SK-N-MC (cell line): ENCODE measurements around the gene TM2D3.

ENCODE experiments used
- DNase-seq: peaks from one replicate; pipeline ENCODE4 v3.0.0-alpha.2; 2011; ENCODE audit warnings: low read depth, low spot score
- H3K27ac ChIP-seq: fragments of 200-600 bp; sonication (generic); 2 replicates; pipeline ENCODE4 v1.5.1; 2016; ENCODE audit warnings: mixed run types
- H3K36me3 ChIP-seq: fragments of 200-600 bp; sonication (generic); 2 replicates; pipeline ENCODE4 v1.6.1; 2017; ENCODE audit warnings: antibody characterized with exemption, low read length, mixed read lengths; ENCODE audit not compliant: insufficient read depth
- H3K4me3 ChIP-seq: fragments of 200-600 bp; sonication (generic); 2 replicates; pipeline ENCODE4 v1.5.1; 2016
- H3K9ac ChIP-seq: fragments of 200-600 bp; sonication (generic); 2 replicates; pipeline ENCODE4 v1.8.0; 2017; ENCODE audit warnings: mixed run types, mixed read lengths; ENCODE audit not compliant: insufficient read length
- H3K9me3 ChIP-seq: fragments of 200-600 bp; sonication (generic); 2 replicates; pipeline ENCODE4 v1.6.1; 2017; ENCODE audit warnings: low read depth, mild to moderate bottlenecking, antibody characterized with exemption, low read length, moderate library complexity, mixed read lengths
- EZH2 ChIP-seq: fragments of 200-600 bp; sonication (generic); IDR thresholded peaks from one replicate; pipeline ENCODE4 v1.6.1; 2017; ENCODE audit warnings: antibody characterized with exemption
- FOXP2 ChIP-seq: optimal IDR thresholded peaks from 2 replicates; pipeline ENCODE3; 2011; ENCODE audit warnings: mild to moderate bottlenecking, moderate library complexity; ENCODE audit not compliant: insufficient read depth; ENCODE audit errors: extremely low read length, control extremely low read depth
- POLR2AphosphoS5 ChIP-seq: IDR thresholded peaks from 2 replicates; pipeline ENCODE4 v1.6.1; 2012; ENCODE audit warnings: mild to moderate bottlenecking, low read depth, low read length, borderline replicate concordance

Gene TM2D3, protein sequence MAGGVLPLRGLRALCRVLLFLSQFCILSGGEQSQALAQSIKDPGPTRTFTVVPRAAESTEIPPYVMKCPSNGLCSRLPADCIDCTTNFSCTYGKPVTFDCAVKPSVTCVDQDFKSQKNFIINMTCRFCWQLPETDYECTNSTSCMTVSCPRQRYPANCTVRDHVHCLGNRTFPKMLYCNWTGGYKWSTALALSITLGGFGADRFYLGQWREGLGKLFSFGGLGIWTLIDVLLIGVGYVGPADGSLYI

DNA sequence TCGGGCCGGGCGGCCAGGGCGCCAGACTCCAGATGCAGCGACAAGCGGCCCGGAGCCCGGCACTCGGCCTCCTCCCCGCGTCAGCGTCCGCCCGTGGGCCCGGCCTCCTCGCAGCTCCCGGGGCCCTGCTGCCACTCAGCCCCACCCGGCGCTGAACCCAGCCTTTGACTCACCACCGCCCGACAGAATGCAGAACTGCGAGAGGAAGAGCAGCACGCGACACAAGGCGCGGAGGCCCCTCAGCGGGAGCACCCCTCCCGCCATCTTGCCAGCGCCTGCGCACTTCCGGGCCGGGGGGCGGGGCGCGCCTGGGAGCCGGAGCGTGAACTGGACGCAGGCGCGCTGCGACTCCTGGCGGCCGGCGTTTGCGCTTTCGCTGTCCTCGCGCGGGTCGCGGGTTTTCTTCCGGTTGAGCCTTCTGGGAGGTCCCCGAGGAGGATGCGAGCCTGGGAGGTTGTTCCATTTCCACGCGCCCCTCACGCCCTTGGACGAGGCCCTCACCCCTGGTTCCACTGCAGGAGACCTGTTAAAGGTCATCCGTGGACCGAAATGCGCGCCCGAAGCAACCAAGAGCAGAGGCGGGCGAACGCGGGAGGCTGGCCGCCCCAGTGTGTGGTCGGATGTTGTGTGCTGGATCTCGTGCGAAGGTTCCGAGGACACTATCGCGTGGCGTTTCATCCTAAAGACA lies at the start of gene TM2D3:
TSS of gene TM2D3 (minus strand) at position 284 of the 688 bp plus-strand sequence. CDS start at position 264, 20 bp downstream.
- peaks cover 22% of the 10 kb centered on the region for H3K36me3 ChIP-seq
- H3K9ac ChIP-seq, result peak within 1 kb of the TSS; percentile 91
- peak within 1 kb of the TSS; percentile 73 for H3K27ac ChIP-seq
- TF ChIP-seq POLR2AphosphoS5, result peak; percentile 94
- TF ChIP-seq FOXP2, result no peak
- TF ChIP-seq EZH2, result no peak
- peak within 1 kb of the TSS; percentile 97 for H3K4me3 ChIP-seq
- no peaks in the 10 kb centered on the region for H3K9me3 ChIP-seq
- peak; percentile 24 for DNase-seq

- Histone ChIP-seq H3K9me3 (no peaks in the 10 kb centered on the region), H3K9ac (no peak overlapping the region), H3K4me3 (no peak overlapping the region), H3K27ac (no peak overlapping the region), H3K36me3 (0 out of 2 replicates have a peak, but pooled peaks cover 4% of the 10 kb centered on the region)
- no peak for DNase-seq
- TF ChIP-seq EZH2 (no peak), POLR2AphosphoS5 (no peak), FOXP2 (no peak)
These were observed 46.1 kb upstream of the TM2D3 start for GRCh38 chr15:101698314-101698713.

DNA sequence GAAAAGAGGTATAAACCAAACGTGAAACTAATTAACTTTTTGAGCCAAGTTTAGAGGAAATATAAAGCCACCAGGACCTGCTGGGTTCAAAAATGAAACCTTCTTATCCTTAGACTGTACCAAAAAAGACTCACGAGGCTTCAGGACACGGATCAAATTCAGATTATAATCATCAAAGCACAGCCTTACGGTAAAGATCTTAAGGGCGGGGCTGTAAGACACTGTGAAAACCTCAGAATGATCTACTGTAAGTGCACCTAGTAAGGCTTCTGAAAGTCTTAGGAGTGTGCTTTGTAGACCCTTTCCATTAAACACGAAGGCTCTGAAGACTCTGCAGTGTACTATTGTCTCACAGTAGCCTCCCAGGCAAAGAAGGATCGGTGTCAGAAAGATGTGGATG lies 45.3 kb upstream of the TM2D3 start:
- H3K27ac ChIP-seq, result no peak overlapping the region
- DNase-seq, result no peak
- 0 out of 2 replicates have a peak, but pooled peaks cover 4% of the 10 kb centered on the region for H3K36me3 ChIP-seq
- no peak for TF ChIP-seq EZH2
- no peak overlapping the region for H3K4me3 ChIP-seq
- no peaks in the 10 kb centered on the region for H3K9me3 ChIP-seq
- H3K9ac ChIP-seq, result no peak overlapping the region

GRCh38 chr15:101696829-101697228 lies 44.6 kb upstream of the TM2D3 start:
- TF ChIP-seq EZH2 (no peak), FOXP2 (no peak), POLR2AphosphoS5 (no peak)
- Histone ChIP-seq H3K4me3 (no peak overlapping the region), H3K36me3 (0 out of 2 replicates have a peak, but pooled peaks cover 4% of the 10 kb centered on the region), H3K9ac (no peak overlapping the region), H3K27ac (no peak overlapping the region), H3K9me3 (no peaks in the 10 kb centered on the region)
- DNase-seq, result no peak

- no peak overlapping the region for H3K27ac ChIP-seq
- no peak for DNase-seq
- H3K36me3 ChIP-seq, result 0 out of 2 replicates have a peak, but pooled peaks cover 4% of the 10 kb centered on the region
- no peak overlapping the region for H3K9ac ChIP-seq
- H3K4me3 ChIP-seq, result no peak overlapping the region
- TF ChIP-seq FOXP2 (no peak), EZH2 (no peak), POLR2AphosphoS5 (no peak)
- no peaks in the 10 kb centered on the region for H3K9me3 ChIP-seq
These were observed 42.1 kb upstream of the TM2D3 start for GRCh38 chr15:101694261-101694660.

DNA sequence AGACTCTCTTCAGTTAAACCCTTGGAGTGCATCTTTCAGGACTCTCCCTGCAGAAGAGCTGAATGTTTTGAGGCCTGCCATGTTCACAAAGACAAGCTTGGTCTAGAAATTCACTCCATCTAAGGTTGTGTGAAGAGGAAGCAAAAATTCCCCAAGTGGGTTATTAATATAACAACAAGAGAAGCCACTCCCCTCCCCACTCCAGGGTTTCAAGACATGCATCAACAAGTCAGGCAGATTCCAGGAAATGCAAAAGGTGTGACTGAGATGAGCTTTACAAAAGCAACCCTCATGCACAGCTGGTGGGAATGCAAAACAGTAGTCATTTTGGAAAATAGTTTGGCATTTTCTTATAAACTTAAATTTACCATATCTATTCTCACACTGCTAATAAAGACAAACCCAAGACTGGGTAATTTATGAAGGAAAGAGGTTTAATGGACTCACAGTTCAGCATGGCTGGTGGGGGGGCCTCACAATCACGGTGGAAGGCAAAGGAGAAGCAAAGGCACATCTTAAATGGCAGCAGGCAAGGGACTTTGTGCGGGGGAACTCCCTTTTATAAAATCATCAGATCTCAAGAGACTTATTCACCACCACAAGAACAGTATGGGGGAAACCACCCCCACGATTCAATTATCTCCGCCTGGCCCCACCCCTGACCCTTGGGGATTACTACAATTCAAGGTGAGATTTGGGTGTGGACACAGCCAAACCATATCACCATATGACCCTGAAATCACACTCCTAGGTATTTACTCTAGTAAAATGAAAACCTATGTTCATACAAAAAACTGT lies 40.8 kb upstream of the TM2D3 start:
- DNase-seq, result peak; percentile 18
- H3K27ac ChIP-seq, result no peak overlapping the region
- H3K9ac ChIP-seq, result no peak overlapping the region
- no peak overlapping the region for H3K4me3 ChIP-seq
- 0 out of 2 replicates have a peak, but pooled peaks cover 4% of the 10 kb centered on the region for H3K36me3 ChIP-seq
- TF ChIP-seq EZH2, result no peak
- no peak for TF ChIP-seq POLR2AphosphoS5
- no peak for TF ChIP-seq FOXP2
- H3K9me3 ChIP-seq, result no peaks in the 10 kb centered on the region

DNA sequence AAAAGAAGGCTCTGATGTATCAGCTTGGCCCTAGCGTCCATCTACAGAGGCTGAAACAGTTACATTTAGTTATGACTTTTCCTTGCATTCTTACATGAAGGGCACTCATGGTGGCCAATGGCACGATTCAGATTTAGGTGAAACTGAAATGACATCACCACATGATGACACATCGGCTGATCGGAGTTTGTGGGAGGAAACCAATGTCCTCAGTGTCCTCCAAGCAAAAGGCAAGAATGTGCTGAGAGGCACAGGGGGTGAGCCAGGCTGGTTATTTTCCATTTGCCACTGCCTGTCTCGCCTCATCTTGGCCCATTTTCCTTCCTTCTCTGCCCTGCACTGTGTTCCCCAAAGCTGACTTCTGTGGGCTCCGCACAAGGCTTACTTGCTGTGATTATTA lies 37.7 kb upstream of the TM2D3 start:
- H3K4me3 ChIP-seq, result no peak overlapping the region
- no peak overlapping the region for H3K27ac ChIP-seq
- TF ChIP-seq EZH2 (no peak), POLR2AphosphoS5 (no peak), FOXP2 (no peak)
- H3K9ac ChIP-seq, result no peak overlapping the region
- H3K36me3 ChIP-seq, result no peaks in the 10 kb centered on the region
- DNase-seq, result no peak
- no peaks in the 10 kb centered on the region for H3K9me3 ChIP-seq

DNA sequence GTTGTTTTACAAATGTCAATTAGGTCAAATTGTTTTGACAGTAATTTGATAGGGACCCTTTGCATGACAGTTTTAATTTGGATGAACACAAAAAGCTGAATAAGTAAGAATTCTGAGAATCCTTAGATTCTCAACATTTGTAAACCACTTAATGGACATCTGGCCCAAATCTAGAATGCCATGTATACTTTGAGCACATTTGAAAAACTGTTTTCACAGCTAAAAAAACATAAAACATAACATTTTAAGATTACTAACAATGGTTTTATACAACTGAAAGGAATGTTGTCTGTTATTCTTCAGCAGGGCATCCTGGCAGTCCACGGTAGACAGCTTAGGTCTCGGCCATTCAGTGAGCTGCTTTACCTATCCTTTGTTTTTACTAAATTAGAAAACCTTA lies 34.5 kb upstream of the TM2D3 start:
- no peak for TF ChIP-seq EZH2
- no peak for TF ChIP-seq POLR2AphosphoS5
- TF ChIP-seq FOXP2, result no peak

More for the DNA sequence above, 34.5 kb upstream of the TM2D3 start:
- no peak overlapping the region for H3K9ac ChIP-seq
- no peaks in the 10 kb centered on the region for H3K9me3 ChIP-seq
- H3K27ac ChIP-seq, result no peak overlapping the region
- no peak overlapping the region for H3K4me3 ChIP-seq
- DNase-seq, result no peak
- no peaks in the 10 kb centered on the region for H3K36me3 ChIP-seq
